DMS153 treated with DMSO at 0.1 percent for 48 hours (cell line): Measurements from ENCODE around the gene DENND5A.
"Not testable (repeated sequence)": the region's sequence is repeated elsewhere in the genome, so short reads cannot be mapped to it uniquely, and the experiment has no call there.

Experiments
- DNase-seq: peaks from one replicate; lab custom pipeline; 2025; ENCODE audit not compliant: unreplicated experiment; lab: John Stamatoyannopoulos, UW

The DENND5A gene

GRCh38 chr11:9219115-9219514 lies 46.0 kb downstream of the DENND5A start:
- DNase-seq, result no peak

GRCh38 chr11:9214765-9215164 lies 50.4 kb downstream of the DENND5A start:
- no peak for DNase-seq

GRCh38 chr11:9211322-9211721 lies 53.8 kb downstream of the DENND5A start:
- no peak for DNase-seq

GRCh38 chr11:9210922-9211320 lies 54.2 kb downstream of the DENND5A start:
- no peak for DNase-seq

- no peak for DNase-seq
Measured at GRCh38 chr11:9210224-9210921, 54.8 kb downstream of the DENND5A start.

GRCh38 chr11:9209604-9210003 lies 55.5 kb downstream of the DENND5A start:
- DNase-seq, result not testable (repeated sequence)

- no peak for DNase-seq
Measured at GRCh38 chr11:9208726-9209501, 56.2 kb downstream of the DENND5A start.

GRCh38 chr11:9207229-9207628 lies 57.9 kb downstream of the DENND5A start:
- DNase-seq, result no peak

- no peak for DNase-seq
Measured at GRCh38 chr11:9206496-9206895, 58.7 kb downstream of the DENND5A start.

GRCh38 chr11:9203691-9204311 lies 61.3 kb downstream of the DENND5A start:
- DNase-seq, result no peak

GRCh38 chr11:9201372-9202162 lies 63.6 kb downstream of the DENND5A start:
- no peak for DNase-seq

GRCh38 chr11:9200471-9200870 lies 64.7 kb downstream of the DENND5A start:
- DNase-seq, result no peak

- no peak for DNase-seq
Measured at GRCh38 chr11:9193316-9193715, 71.8 kb downstream of the DENND5A start.

- no peak for DNase-seq
Measured at GRCh38 chr11:9192561-9192960, 72.6 kb downstream of the DENND5A start.

GRCh38 chr11:9190326-9191016 lies 74.7 kb downstream of the DENND5A start:
- DNase-seq, result not testable (repeated sequence)

- DNase-seq, result not testable (repeated sequence)
Measured at GRCh38 chr11:9188860-9189259, 76.3 kb downstream of the DENND5A start.

- no peak for DNase-seq
Measured at GRCh38 chr11:9187616-9188015, 77.5 kb downstream of the DENND5A start.

- no peak for DNase-seq
Measured at GRCh38 chr11:9184516-9184915, 80.6 kb downstream of the DENND5A start.

GRCh38 chr11:9182180-9182871 lies 82.8 kb downstream of the DENND5A start:
- DNase-seq, result no peak

- no peak for DNase-seq
Measured at GRCh38 chr11:9180784-9181183, 84.4 kb downstream of the DENND5A start.
